Suprapubic skin (tissue), 4 donors: ENCODE measurements around the gene SLC4A9. TPM values are rescaled to one million over a fixed set of nuclear protein-coding genes. Genes with fewer than 3 reads are reported as not detected.

ENCODE experiments used
- DNase-seq, 2 donors: peaks; one replicate each; pipeline ENCODE4 v3.0.0-alpha.2; 2019; ENCODE audit warnings: low spot score in 2 of 2
- H3K27ac ChIP-seq: fragments of 200-600 bp; sonication (generic); one replicate; pipeline ENCODE4 v1.5.1; 2019
- H3K27me3 ChIP-seq: fragments of 200-600 bp; sonication (generic); one replicate; pipeline ENCODE4 v1.5.1; 2019
- H3K36me3 ChIP-seq: fragments of 200-600 bp; sonication (generic); one replicate; pipeline ENCODE4 v1.5.1; 2019
- H3K4me1 ChIP-seq: fragments of 200-600 bp; sonication (generic); one replicate; pipeline ENCODE4 v1.5.1; 2019
- H3K4me3 ChIP-seq: fragments of 200-600 bp; sonication (generic); one replicate; pipeline ENCODE4 v1.5.1; 2019; ENCODE audit warnings: mild to moderate bottlenecking
- H3K9me3 ChIP-seq: fragments of 200-600 bp; sonication (generic); one replicate; pipeline ENCODE4 v1.5.1; 2019
- EP300 ChIP-seq: sonication (generic); formaldehyde crosslinking; IDR thresholded peaks from one replicate; pipeline ENCODE4 v1.6.1; 2017; ENCODE audit warnings: antibody characterized with exemption
- POLR2A ChIP-seq, 2 donors: fragments of 450-650 bp; IDR thresholded peaks; one replicate each; pipeline ENCODE4 v1.6.1; 2017; ENCODE audit warnings: antibody characterized with exemption in 2 of 2, mild to moderate bottlenecking in 2 of 2, moderate library complexity in 2 of 2
- POLR2AphosphoS5 ChIP-seq, 3 donors: sonication (generic); formaldehyde crosslinking; IDR thresholded peaks; one replicate each; pipeline ENCODE4 v1.6.1; 2017; ENCODE audit warnings: antibody characterized with exemption in 3 of 3
- WGBS: methylation state at CpG from one replicate; pipeline ENCODE4 v1.1.5; 2018; 5-methylcytosine and 5-hydroxymethylcytosine counted together
- total RNA-seq, 4 donors: library from RNA; depleted of rRNA; stranded (reverse); fragments of >200 nt; gene quantifications; one replicate each; pipeline ENCODE4 v1.1.0, GENCODE V29; 2016
- TF ChIP-seq, protein P1 (sequence below), 2 donors: fragments of 200-600 bp in 1 of 2; fragments of 450-650 bp in 1 of 2; sonication (generic) in 1 of 2; IDR thresholded peaks; one replicate each; pipeline ENCODE4 v1.5.1; 2016 to 2019; ENCODE audit warnings: antibody characterized with exemption in 2 of 2, mild to moderate bottlenecking in 1 of 2, moderate library complexity in 1 of 2

The SLC4A9 gene
- total RNA-seq, 4 donors from 2014 or later = 0.56 TPM; not detected in 3

GRCh38 chr5:140356853-140357725 lies 2.9 kb upstream of the SLC4A9 start:
- H3K36me3 ChIP-seq = no peaks in the 10 kb centered on the region
- no peaks in the 10 kb centered on the region for H3K9me3 ChIP-seq
- peaks cover 7% of the 10 kb centered on the region for H3K4me1 ChIP-seq
- WGBS = 31% methylated on average over 9 of the region's 10 CpGs
- TF ChIP-seq EP300 (no peak), POLR2A (IDR thresholded peaks at IDR 0.05) (no peak), POLR2AphosphoS5 (IDR thresholded peaks at IDR 0.05) (no peak)
- TF ChIP-seq, protein P1, sequence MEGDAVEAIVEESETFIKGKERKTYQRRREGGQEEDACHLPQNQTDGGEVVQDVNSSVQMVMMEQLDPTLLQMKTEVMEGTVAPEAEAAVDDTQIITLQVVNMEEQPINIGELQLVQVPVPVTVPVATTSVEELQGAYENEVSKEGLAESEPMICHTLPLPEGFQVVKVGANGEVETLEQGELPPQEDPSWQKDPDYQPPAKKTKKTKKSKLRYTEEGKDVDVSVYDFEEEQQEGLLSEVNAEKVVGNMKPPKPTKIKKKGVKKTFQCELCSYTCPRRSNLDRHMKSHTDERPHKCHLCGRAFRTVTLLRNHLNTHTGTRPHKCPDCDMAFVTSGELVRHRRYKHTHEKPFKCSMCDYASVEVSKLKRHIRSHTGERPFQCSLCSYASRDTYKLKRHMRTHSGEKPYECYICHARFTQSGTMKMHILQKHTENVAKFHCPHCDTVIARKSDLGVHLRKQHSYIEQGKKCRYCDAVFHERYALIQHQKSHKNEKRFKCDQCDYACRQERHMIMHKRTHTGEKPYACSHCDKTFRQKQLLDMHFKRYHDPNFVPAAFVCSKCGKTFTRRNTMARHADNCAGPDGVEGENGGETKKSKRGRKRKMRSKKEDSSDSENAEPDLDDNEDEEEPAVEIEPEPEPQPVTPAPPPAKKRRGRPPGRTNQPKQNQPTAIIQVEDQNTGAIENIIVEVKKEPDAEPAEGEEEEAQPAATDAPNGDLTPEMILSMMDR (IDR thresholded peaks at IDR 0.05) = no peak
- peak in 1 of 2 donors; percentile 62 for DNase-seq
- H3K4me3 ChIP-seq = peak overlapping the region; percentile 0
- H3K27me3 ChIP-seq = no peaks in the 10 kb centered on the region
- no peak overlapping the region for H3K27ac ChIP-seq

DNA sequence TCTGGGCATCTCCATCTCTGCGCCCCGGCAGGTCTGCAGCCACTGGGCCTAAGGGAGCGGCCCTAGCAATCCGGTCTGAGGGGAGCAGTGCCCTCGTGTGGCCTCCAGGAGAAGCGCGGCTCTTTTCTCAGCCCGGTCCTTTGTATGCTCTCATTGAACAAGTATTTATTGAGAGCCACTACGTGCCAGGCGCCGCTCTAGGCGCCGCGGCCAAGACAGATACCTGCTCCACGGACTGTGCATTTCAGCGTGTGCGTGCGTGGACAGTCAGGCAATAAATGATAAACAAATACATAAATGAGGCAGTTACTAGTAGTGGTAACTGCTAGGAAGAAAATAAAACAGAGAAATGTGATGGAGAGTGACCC lies 2.3 kb upstream of the SLC4A9 start:
- Histone ChIP-seq H3K36me3 (no peaks in the 10 kb centered on the region), H3K4me3 (peak overlapping the region; percentile 0), H3K27ac (no peak overlapping the region), H3K27me3 (no peaks in the 10 kb centered on the region), H3K9me3 (no peaks in the 10 kb centered on the region), H3K4me1 (peaks cover 7% of the 10 kb centered on the region)
- DNase-seq = peak; percentile 88 to 93
- TF ChIP-seq POLR2AphosphoS5 (IDR thresholded peaks at IDR 0.05) (no peak), POLR2A (IDR thresholded peaks at IDR 0.05) (no peak), EP300 (no peak)
- TF ChIP-seq, protein P1 (IDR thresholded peaks at IDR 0.05) = peak; percentile 49 to 95
- under 1% methylated on average over 18 of the region's 18 CpGs for WGBS

GRCh38 chr5:140358738-140359310 lies 1.2 kb upstream of the SLC4A9 start:
- Histone ChIP-seq H3K4me1 (peaks cover 12% of the 10 kb centered on the region), H3K36me3 (no peaks in the 10 kb centered on the region), H3K27ac (no peak overlapping the region), H3K9me3 (no peaks in the 10 kb centered on the region), H3K4me3 (no peak overlapping the region), H3K27me3 (no peaks in the 10 kb centered on the region)
- TF ChIP-seq, protein P1 (IDR thresholded peaks at IDR 0.05) = peak in 1 of 2 donors; percentile 6
- TF ChIP-seq POLR2AphosphoS5 (IDR thresholded peaks at IDR 0.05) = no peak
- no peak for TF ChIP-seq EP300
- TF ChIP-seq POLR2A (IDR thresholded peaks at IDR 0.05) = no peak
- 82% methylated on average over 4 of the region's 4 CpGs for WGBS
- no peak for DNase-seq

- peak in 1 of 2 donors; percentile 55 for DNase-seq
- H3K4me3 ChIP-seq = no peak overlapping the region
- no peaks in the 10 kb centered on the region for H3K36me3 ChIP-seq
- TF ChIP-seq POLR2AphosphoS5 (IDR thresholded peaks at IDR 0.05) = no peak
- TF ChIP-seq, protein P1 (IDR thresholded peaks at IDR 0.05) = no peak
- TF ChIP-seq POLR2A (IDR thresholded peaks at IDR 0.05) = no peak
- no peak for TF ChIP-seq EP300
- H3K27me3 ChIP-seq = no peaks in the 10 kb centered on the region
- H3K4me1 ChIP-seq = peaks cover 12% of the 10 kb centered on the region
- H3K27ac ChIP-seq = no peak overlapping the region
- 83% methylated on average over 2 of the region's 7 CpGs for WGBS
- H3K9me3 ChIP-seq = no peaks in the 10 kb centered on the region
These were observed 886 bp downstream of the SLC4A9 start for GRCh38 chr5:140360681-140361479.
